PC-3 (cell line): Measurements from ENCODE around the gene ZNF699. TPM values are rescaled to one million over a fixed set of nuclear protein-coding genes. Genes with fewer than 3 reads are reported as not detected.

Experiments used
- ATAC-seq: fragments of 200-7000 bp; cut with Tn5 transposase; 2 replicates; pipeline ENCODE4 v1.9.1; 2020; ENCODE audit warnings: mild to moderate bottlenecking, moderate library complexity
- BruUV-seq: library from RNA; stranded (reverse); fragments of 400-500 nt; replicated peaks from 2 replicates; lab custom pipeline; 2021; lab: Mats Ljungman, UMichigan
- CTCF ChIA-PET: fragments of 300-600 bp; sonication (Branson Sonifier 250); formaldehyde crosslinking; loops from one replicate; lab custom pipeline; 2022; ENCODE audit warnings: antibody characterized with exemption; lab: Charles Lee
- POLR2A ChIA-PET: fragments of 300-600 bp; sonication (Branson Sonifier 250); formaldehyde crosslinking; loops from one replicate; lab custom pipeline; 2022; ENCODE audit warnings: antibody characterized with exemption; ENCODE audit not compliant: unreplicated experiment; lab: Charles Lee
- DNase-seq: peaks from one replicate; pipeline ENCODE4 v3.0.0-alpha.2; 2015
- H2AFZ ChIP-seq: fragments of 300-600 bp; sonication (generic); 2 replicates; pipeline ENCODE4 v1.6.0; 2016; ENCODE audit warnings: antibody characterized with exemption, low read length
- H3F3A ChIP-seq: fragments of 300-600 bp; sonication (generic); one replicate; pipeline ENCODE4 v1.6.0; 2017; ENCODE audit warnings: antibody characterized with exemption, low read length, control low read depth, mild to moderate bottlenecking; ENCODE audit not compliant: unreplicated experiment
- H3K27ac ChIP-seq: fragments of 300-600 bp; sonication (generic); 2 replicates; pipeline ENCODE4 v1.5.1; 2016; ENCODE audit warnings: mild to moderate bottlenecking, low read length
- H3K27me3 ChIP-seq: fragments of 300-600 bp; sonication (generic); 2 replicates; pipeline ENCODE4 v1.6.1; 2016; ENCODE audit warnings: low read length, mixed read lengths
- H3K36me3 ChIP-seq: fragments of 300-600 bp; sonication (generic); 2 replicates; pipeline ENCODE4 v1.6.1; 2016; ENCODE audit warnings: low read depth, mixed run types, low read length, mixed read lengths
- H3K4me1 ChIP-seq: fragments of 300-600 bp; sonication (generic); 2 replicates; pipeline ENCODE4 v1.5.1; 2016; ENCODE audit warnings: low read length; ENCODE audit not compliant: insufficient read depth
- H3K4me2 ChIP-seq: fragments of 300-600 bp; sonication (generic); 2 replicates; pipeline ENCODE4 v1.6.0; 2016; ENCODE audit warnings: low read length
- H3K4me3 ChIP-seq: fragments of 300-600 bp; sonication (generic); 2 replicates; pipeline ENCODE4 v1.5.1; 2016; ENCODE audit warnings: mild to moderate bottlenecking, low read length, mixed read lengths
- H3K79me2 ChIP-seq: fragments of 300-600 bp; sonication (generic); 2 replicates; pipeline ENCODE4 v1.6.1; 2017; ENCODE audit warnings: low read length, mixed read lengths
- H3K9ac ChIP-seq: fragments of 300-600 bp; sonication (generic); 2 replicates; pipeline ENCODE4 v1.6.0; 2016; ENCODE audit warnings: mild to moderate bottlenecking, low read length
- H3K9me2 ChIP-seq: fragments of 300-600 bp; sonication (generic); replicated peaks from 2 replicates; pipeline ENCODE4 v1.6.1; 2016; ENCODE audit warnings: mixed run types, low read length, mixed read lengths
- H3K9me3 ChIP-seq: fragments of 300-600 bp; sonication (generic); 2 replicates; pipeline ENCODE4 v1.6.1; 2016; ENCODE audit warnings: low read length, mixed read lengths
- H4K20me1 ChIP-seq: fragments of 300-600 bp; sonication (generic); 2 replicates; pipeline ENCODE4 v1.6.1; 2016; ENCODE audit warnings: low read length, mixed read lengths
- CTCF ChIP-seq: fragments of 300-600 bp; sonication (generic); conservative IDR thresholded peaks from 2 replicates; pipeline ENCODE4 v1.5.1; 2017; ENCODE audit warnings: antibody characterized with exemption, low read depth, mild to moderate bottlenecking, low read length
- EZH2 ChIP-seq: fragments of 300-600 bp; sonication (generic); IDR thresholded peaks from one replicate; pipeline ENCODE4 v1.6.1; 2017; ENCODE audit warnings: antibody characterized with exemption, mild to moderate bottlenecking, low read length; ENCODE audit not compliant: unreplicated experiment
- EZH2phosphoT487 ChIP-seq: fragments of 300-600 bp; sonication (generic); IDR thresholded peaks from 2 replicates; pipeline ENCODE4 v1.6.1; 2018; ENCODE audit warnings: mild to moderate bottlenecking, antibody characterized with exemption, low read length, borderline replicate concordance
- intact Hi-C: fragments of 100-400 bp; cut with micrococcal nuclease; formaldehyde crosslinking; loops from 2 replicates; pipeline ENCODE4 v1.9.0; 2023
- total RNA-seq: library from RNA; depleted of rRNA; stranded (reverse); fragments of >200 nt; gene quantifications from 2 replicates; pipeline ENCODE4 v1.2.3, GENCODE V29; 2014

ZNF699 gene
- total RNA-seq, 1 experiment from 2014 or later, result 30.9 TPM

GRCh38 chr19:9352505-9352904 lies 42.9 kb upstream of the ZNF699 start:
- Histone ChIP-seq H3K9ac (no peak overlapping the region), H3K4me3 (no peak overlapping the region), H3K79me2 (no peaks in the 10 kb centered on the region), H3K27ac (no peak overlapping the region), H3K9me3 (peaks cover 58% of the 10 kb centered on the region), H2AFZ (no peak overlapping the region), H3K36me3 (peaks cover 42% of the 10 kb centered on the region), H3K4me2 (no peak overlapping the region), H3K27me3 (no peaks in the 10 kb centered on the region), H4K20me1 (no peaks in the 10 kb centered on the region), H3K4me1 (no peaks in the 10 kb centered on the region), H3F3A (no peaks in the 10 kb centered on the region), H3K9me2 (no peaks in the 10 kb centered on the region)
- POLR2A ChIA-PET, result no interaction called here
- TF ChIP-seq EZH2phosphoT487 (no peak), EZH2 (no peak), CTCF (no peak)
- ATAC-seq (no peak), DNase-seq (no peak)
- intact Hi-C loops, result no loop called here
- CTCF ChIA-PET, result no interaction called here
- no TSS peak for BruUV-seq

GRCh38 chr19:9348671-9349070 lies 39.0 kb upstream of the ZNF699 start:
- POLR2A ChIA-PET, result no interaction called here
- Histone ChIP-seq H3K27ac (no peak overlapping the region), H4K20me1 (no peaks in the 10 kb centered on the region), H3K79me2 (no peaks in the 10 kb centered on the region), H3K4me1 (no peaks in the 10 kb centered on the region), H2AFZ (no peak overlapping the region), H3K9me3 (peaks cover 66% of the 10 kb centered on the region), H3K9ac (no peak overlapping the region), H3K36me3 (peaks cover 59% of the 10 kb centered on the region), H3F3A (no peaks in the 10 kb centered on the region), H3K4me2 (no peak overlapping the region), H3K27me3 (no peaks in the 10 kb centered on the region), H3K4me3 (no peak overlapping the region), H3K9me2 (no peaks in the 10 kb centered on the region)
- DNase-seq, result no peak
- TF ChIP-seq EZH2phosphoT487 (no peak), EZH2 (no peak), CTCF (no peak)
- BruUV-seq, result no TSS peak
- CTCF ChIA-PET, result no interaction called here
- intact Hi-C loops, result no loop called here
- ATAC-seq, result no peak

GRCh38 chr19:9348253-9348652 lies 38.6 kb upstream of the ZNF699 start:
- intact Hi-C loops, result no loop called here
- ChIA-PET POLR2A (no interaction called here), CTCF (no interaction called here)
- Histone ChIP-seq H3F3A (no peaks in the 10 kb centered on the region), H4K20me1 (no peaks in the 10 kb centered on the region), H3K9me3 (peaks cover 70% of the 10 kb centered on the region), H3K9me2 (no peaks in the 10 kb centered on the region), H3K27ac (no peak overlapping the region), H2AFZ (no peak overlapping the region), H3K4me1 (no peaks in the 10 kb centered on the region), H3K9ac (no peak overlapping the region), H3K4me2 (no peak overlapping the region), H3K4me3 (no peak overlapping the region), H3K36me3 (peaks cover 63% of the 10 kb centered on the region), H3K27me3 (no peaks in the 10 kb centered on the region), H3K79me2 (no peaks in the 10 kb centered on the region)
- BruUV-seq, result no TSS peak
- TF ChIP-seq CTCF, result no peak
- DNase-seq, result no peak
- ATAC-seq, result no peak
